Brain microvascular endothelial cell (primary cell): ENCODE measurements around the gene DDX50.
A peak's percentile ranks its signal among the peaks of the same experiment; 100 is the strongest.

Experiments
- DNase-seq: peaks from one replicate; pipeline ENCODE4 v3.0.0-alpha.2; 2020
- H3K27ac ChIP-seq: fragments of 250-450 bp; sonication (Bioruptor Pico); 2 replicates; pipeline ENCODE4 v1.5.1; 2020; ENCODE audit warnings: mild to moderate bottlenecking, moderate library complexity
- H3K27me3 ChIP-seq: fragments of 250-450 bp; sonication (Bioruptor Pico); replicated peaks from 2 replicates; pipeline ENCODE4 v1.5.1; 2020; ENCODE audit warnings: mild to moderate bottlenecking
- H3K36me3 ChIP-seq: fragments of 250-450 bp; sonication (Bioruptor Pico); replicated peaks from 2 replicates; pipeline ENCODE4 v1.5.1; 2020; ENCODE audit warnings: mild to moderate bottlenecking
- H3K4me3 ChIP-seq: 2 replicates; pipeline ENCODE4 v1.5.1; 2011; ENCODE audit warnings: low read depth, mild to moderate bottlenecking, control low read depth, low read length, moderate library complexity
- in situ Hi-C: cut with HindIII; loops from 2 replicates; pipeline ENCODE4 v1.10.0; 2017; ENCODE audit warnings: low sequenced_read_pairs, low pct_ligation_motif_present
- TF ChIP-seq, protein P1 (sequence below): IDR thresholded peaks from 2 replicates; pipeline ENCODE4 v1.5.1; 2011; ENCODE audit warnings: low read depth, mild to moderate bottlenecking, moderate library complexity, low read length, control low read depth, inconsistent platforms; ENCODE audit errors: missing control alignments

The DDX50 gene

DNA sequence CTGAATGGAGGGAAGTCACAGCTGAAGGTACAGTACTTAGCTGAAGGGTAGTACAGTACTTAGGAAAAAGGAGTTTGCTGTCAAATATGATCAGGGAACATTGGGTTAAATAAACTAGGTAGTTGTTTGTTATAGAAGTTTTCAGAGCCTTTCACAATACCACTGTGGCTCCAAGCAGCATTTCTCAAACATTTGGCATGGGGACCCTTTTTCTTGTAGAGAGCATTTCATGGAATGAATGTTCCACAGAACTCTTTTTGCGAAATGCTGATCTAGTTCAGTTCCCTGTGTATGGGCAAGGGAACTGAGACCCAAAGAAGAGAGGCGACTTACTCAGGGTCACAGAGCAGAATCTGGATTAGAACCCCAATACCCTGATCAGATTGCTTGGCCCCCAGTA, 31.5 kb upstream of the DDX50 start:
- Histone ChIP-seq H3K4me3 (no peak overlapping the region), H3K36me3 (no peaks in the 10 kb centered on the region), H3K27ac (no peak overlapping the region), H3K27me3 (no peaks in the 10 kb centered on the region)
- in situ Hi-C loops = no loop called here
- no peak for DNase-seq
- TF ChIP-seq, protein P1, sequence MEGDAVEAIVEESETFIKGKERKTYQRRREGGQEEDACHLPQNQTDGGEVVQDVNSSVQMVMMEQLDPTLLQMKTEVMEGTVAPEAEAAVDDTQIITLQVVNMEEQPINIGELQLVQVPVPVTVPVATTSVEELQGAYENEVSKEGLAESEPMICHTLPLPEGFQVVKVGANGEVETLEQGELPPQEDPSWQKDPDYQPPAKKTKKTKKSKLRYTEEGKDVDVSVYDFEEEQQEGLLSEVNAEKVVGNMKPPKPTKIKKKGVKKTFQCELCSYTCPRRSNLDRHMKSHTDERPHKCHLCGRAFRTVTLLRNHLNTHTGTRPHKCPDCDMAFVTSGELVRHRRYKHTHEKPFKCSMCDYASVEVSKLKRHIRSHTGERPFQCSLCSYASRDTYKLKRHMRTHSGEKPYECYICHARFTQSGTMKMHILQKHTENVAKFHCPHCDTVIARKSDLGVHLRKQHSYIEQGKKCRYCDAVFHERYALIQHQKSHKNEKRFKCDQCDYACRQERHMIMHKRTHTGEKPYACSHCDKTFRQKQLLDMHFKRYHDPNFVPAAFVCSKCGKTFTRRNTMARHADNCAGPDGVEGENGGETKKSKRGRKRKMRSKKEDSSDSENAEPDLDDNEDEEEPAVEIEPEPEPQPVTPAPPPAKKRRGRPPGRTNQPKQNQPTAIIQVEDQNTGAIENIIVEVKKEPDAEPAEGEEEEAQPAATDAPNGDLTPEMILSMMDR = no peak

DNA sequence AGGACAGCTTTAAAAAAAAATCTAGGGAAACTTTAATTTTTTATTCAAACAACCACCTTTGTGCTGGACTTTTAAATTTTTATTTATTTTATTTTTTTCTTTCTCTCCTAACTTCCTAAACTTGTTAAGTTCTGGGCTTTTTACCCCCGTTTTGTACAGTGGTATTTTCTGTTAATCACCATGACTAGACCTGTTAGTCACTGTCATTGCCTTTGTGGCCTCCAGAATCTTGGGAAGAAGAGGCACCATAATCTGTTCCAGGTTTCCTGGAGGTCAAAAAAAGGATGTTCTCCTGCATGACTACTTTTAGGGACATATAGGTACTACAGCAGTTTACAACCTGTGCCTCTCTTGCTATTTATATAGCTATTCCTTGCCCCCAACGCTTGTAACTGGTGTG, 31.1 kb upstream of the DDX50 start:
- no peak for DNase-seq
- Histone ChIP-seq H3K36me3 (no peaks in the 10 kb centered on the region), H3K4me3 (no peak overlapping the region), H3K27ac (no peak overlapping the region), H3K27me3 (no peaks in the 10 kb centered on the region)
- TF ChIP-seq, protein P1 = no peak
- in situ Hi-C loops = no loop called here

DNA sequence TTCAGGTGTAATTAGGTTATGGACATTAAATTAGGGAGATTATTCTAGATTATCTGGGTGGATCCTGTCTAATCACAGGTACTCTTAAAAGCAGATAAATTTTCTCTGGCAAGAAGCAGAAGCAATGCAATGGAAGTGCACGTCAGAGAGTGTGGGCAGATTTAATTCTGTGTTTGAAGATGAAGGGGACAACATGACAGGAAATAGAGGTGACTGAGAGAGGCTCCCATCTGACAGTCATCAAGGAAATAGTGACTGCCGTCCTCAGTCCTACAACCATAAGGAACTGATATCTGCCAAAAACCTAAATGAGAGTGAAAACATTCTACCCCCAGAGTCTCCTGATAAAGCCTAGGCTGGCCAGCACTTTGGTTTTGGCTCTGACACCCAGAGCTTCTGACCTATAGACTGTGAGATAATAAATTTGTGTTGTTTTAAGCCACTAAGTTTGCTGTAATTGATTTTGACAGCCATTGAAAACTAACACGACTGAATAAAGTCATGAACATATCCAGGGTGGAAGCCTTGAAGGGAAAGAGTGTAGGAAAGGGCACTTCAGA, 30.5 kb upstream of the DDX50 start:
- Histone ChIP-seq H3K27me3 (no peaks in the 10 kb centered on the region), H3K36me3 (no peaks in the 10 kb centered on the region), H3K4me3 (no peak overlapping the region), H3K27ac (peak overlapping the region; percentile 52)
- DNase-seq = no peak
- TF ChIP-seq, protein P1 = no peak
- in situ Hi-C loops = no loop called here

DNA sequence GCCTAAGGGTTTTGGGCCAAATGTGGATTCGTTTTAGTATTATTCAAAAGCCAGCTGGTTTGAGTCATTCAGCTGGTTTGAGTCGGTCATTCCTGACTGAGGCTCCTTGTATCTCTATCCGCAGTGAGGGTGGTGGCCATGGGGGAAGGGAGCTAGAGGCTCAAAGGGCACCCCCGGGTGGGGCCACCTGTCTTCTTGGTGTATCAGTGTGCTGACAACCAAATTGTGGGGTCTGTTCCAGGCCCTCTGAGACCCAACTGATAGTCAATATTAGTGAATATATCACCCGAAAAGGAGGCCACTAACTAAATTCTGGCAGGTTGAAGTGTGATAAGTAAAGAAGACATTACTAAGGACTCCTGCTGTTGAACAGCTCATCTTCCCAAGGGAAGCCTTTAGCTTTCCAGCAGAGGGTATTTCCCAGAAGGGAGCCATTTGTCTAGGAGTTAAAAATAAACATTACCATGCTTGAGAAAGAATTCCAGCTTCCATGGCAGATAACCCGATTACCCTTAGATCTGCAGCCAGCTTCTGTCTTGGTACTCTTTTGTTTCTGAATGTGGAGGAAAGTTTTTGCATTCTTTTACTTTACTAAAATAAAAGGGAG, 29.9 kb upstream of the DDX50 start:
- Histone ChIP-seq H3K27me3 (no peaks in the 10 kb centered on the region), H3K4me3 (no peak overlapping the region), H3K27ac (peak overlapping the region; percentile 52), H3K36me3 (no peaks in the 10 kb centered on the region)
- in situ Hi-C loops = no loop called here
- TF ChIP-seq, protein P1 = no peak
- peak; percentile 61 for DNase-seq

DNA sequence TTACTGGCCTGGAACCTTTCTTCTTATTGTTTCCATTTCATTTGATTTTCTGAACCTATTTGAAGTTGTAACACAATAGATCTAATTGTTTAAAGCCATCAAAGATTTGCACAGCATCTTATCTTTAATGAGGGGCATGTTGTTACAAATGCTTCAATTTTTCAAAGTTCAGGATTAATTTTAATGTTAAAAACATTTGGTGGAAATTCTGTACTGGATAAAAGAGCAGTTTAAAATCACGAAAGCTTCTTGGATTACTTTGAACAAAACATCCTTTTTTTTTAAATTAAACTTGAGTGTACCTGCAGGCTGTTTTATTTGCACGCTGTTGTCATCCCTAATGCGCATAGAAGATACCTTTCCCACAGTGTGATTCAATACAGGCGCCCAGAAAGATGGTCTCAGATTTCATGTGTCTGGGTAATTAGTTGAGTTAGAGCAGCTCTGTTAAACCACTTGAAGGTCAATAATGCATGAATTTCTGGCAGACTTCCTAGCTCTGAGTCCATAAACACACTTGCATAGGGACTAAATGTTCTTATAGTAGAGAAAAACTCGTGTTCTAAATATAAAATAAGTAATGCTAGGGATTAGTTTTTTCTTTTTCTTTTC, 29.3 kb upstream of the DDX50 start:
- DNase-seq = peak; percentile 74
- Histone ChIP-seq H3K4me3 (no peak overlapping the region), H3K27me3 (no peaks in the 10 kb centered on the region), H3K36me3 (no peaks in the 10 kb centered on the region), H3K27ac (peak overlapping the region; percentile 51)
- TF ChIP-seq, protein P1 = no peak
- in situ Hi-C loops = no loop called here
